H1 (cell line): ENCODE data around the gene FERMT2. TPM values are rescaled to one million over a fixed set of nuclear protein-coding genes. Genes with fewer than 3 reads are reported as not detected.
A peak's percentile ranks its signal among the peaks of the same experiment; 100 is the strongest.

Experiments
- CTCF ChIA-PET: fragments of 300-600 bp; sonication (Branson Sonifier 250); formaldehyde crosslinking; loops from one replicate; lab custom pipeline; 2021; ENCODE audit not compliant: partially characterized antibody; lab: Charles Lee
- POLR2A ChIA-PET: fragments of 300-600 bp; sonication (Branson Sonifier 250); formaldehyde crosslinking; loops from one replicate; lab custom pipeline; 2021; ENCODE audit warnings: inconsistent platforms; ENCODE audit not compliant: partially characterized antibody; lab: Charles Lee
- DNase-seq, 2 experiments: peaks; one replicate each; pipeline versions ENCODE4 v3.0.0 to v3.0.0-alpha.2; 2010 to 2022; ENCODE audit warnings: low spot score in 2 of 2, low read depth in 1 of 2, mixed read lengths in 1 of 2
- FAIRE-seq: peaks from 2 replicates; lab custom pipeline; 2011; peaks lifted over from hg19 to GRCh38; lab: Jason Lieb, UNC
- H2AFZ ChIP-seq: 2 replicates; pipeline ENCODE4 v1.8.1; 2012; ENCODE audit warnings: low read length, inconsistent platforms
- H2AK5ac ChIP-seq: 2 replicates; pipeline ENCODE4 v1.6.1; 2013; ENCODE audit warnings: low read depth, low read length
- H2BK120ac ChIP-seq: replicated peaks from 2 replicates; pipeline ENCODE3; 2013; ENCODE audit warnings: low read depth, low read length, inconsistent platforms
- H2BK12ac ChIP-seq: 2 replicates; pipeline ENCODE4 v1.6.1; 2013; ENCODE audit warnings: low read depth, low read length
- H2BK15ac ChIP-seq: 2 replicates; pipeline ENCODE4 v1.6.1; 2013; ENCODE audit warnings: low read length
- H2BK20ac ChIP-seq: 2 replicates; pipeline ENCODE4 v1.6.1; 2013; ENCODE audit warnings: low read length
- H2BK5ac ChIP-seq: 2 replicates; pipeline ENCODE4 v1.6.1; 2013; ENCODE audit warnings: low read depth, low read length
- H3K14ac ChIP-seq: 2 replicates; pipeline ENCODE4 v1.6.1; 2013; ENCODE audit warnings: inconsistent platforms; ENCODE audit not compliant: insufficient read length
- H3K18ac ChIP-seq: 2 replicates; pipeline ENCODE4 v1.6.1; 2013; ENCODE audit warnings: low read length; ENCODE audit errors: extremely low read depth
- H3K23ac ChIP-seq: 2 replicates; pipeline ENCODE4 v1.6.1; 2013; ENCODE audit warnings: inconsistent platforms; ENCODE audit not compliant: insufficient read length
- H3K23me2 ChIP-seq: 2 replicates; pipeline ENCODE4 v1.6.1; 2013; ENCODE audit warnings: low read depth, low read length
- H3K27ac ChIP-seq: 2 replicates; pipeline ENCODE4 v1.6.1; 2011; ENCODE audit warnings: low read depth, low read length, inconsistent platforms
- H3K27me3 ChIP-seq, 4 experiments: replicated peaks in 1 of 4; 1 replicate in 1 of 4; 2 replicates in 3 of 4; pipeline versions ENCODE4 v1.6.1 to v1.8.1; 2011 to 2013; ENCODE audit warnings: low read length in 3 of 4, mild to moderate bottlenecking in 3 of 4, inconsistent platforms in 2 of 4, mixed read lengths in 2 of 4, moderate library complexity in 1 of 4; ENCODE audit not compliant: control insufficient read depth in 3 of 4, insufficient read depth in 3 of 4; ENCODE audit errors: extremely low read depth in 1 of 4
- H3K36me3 ChIP-seq, 4 experiments: 2 replicates each; pipeline versions ENCODE4 v1.6.1 to v1.8.1; 2011 to 2013; ENCODE audit warnings: mild to moderate bottlenecking in 4 of 4, low read length in 3 of 4, moderate library complexity in 2 of 4, control low read depth in 1 of 4, inconsistent platforms in 1 of 4; ENCODE audit not compliant: insufficient read depth in 4 of 4, control insufficient read depth in 2 of 4
- H3K4ac ChIP-seq: replicated peaks from 2 replicates; pipeline ENCODE3; 2013; ENCODE audit warnings: low read length, low read depth, mixed read lengths, inconsistent platforms; ENCODE audit not compliant: insufficient read length
- H3K4me1 ChIP-seq, 4 experiments: replicated peaks in 1 of 4; 1 replicate in 1 of 4; 2 replicates in 3 of 4; pipeline versions ENCODE4 v1.6.1 to v1.8.1; 2011 to 2013; ENCODE audit warnings: low read length in 3 of 4, inconsistent platforms in 2 of 4, mixed read lengths in 1 of 4; ENCODE audit not compliant: insufficient read depth in 4 of 4, control insufficient read depth in 3 of 4
- H3K4me2 ChIP-seq, 2 experiments: 2 replicates each; pipeline versions ENCODE4 v1.6.1 to v1.8.1; 2011 to 2013; ENCODE audit warnings: low read depth in 2 of 2, low read length in 2 of 2, control low read depth in 1 of 2, inconsistent platforms in 1 of 2, mild to moderate bottlenecking in 1 of 2; ENCODE audit not compliant: insufficient read depth in 1 of 2
- H3K4me3 ChIP-seq, 4 experiments: fragments of 200-600, 300-600 bp in 1 of 4; sonication (generic), shearing (Covaris generic), sonication (Bioruptor Twin) in 1 of 4; 2 replicates each; pipeline versions ENCODE4 v1.5.1 to v1.8.1; 2011 to 2016; ENCODE audit warnings: low read length in 4 of 4, low read depth in 3 of 4, control low read depth in 2 of 4, inconsistent platforms in 2 of 4, mild to moderate bottlenecking in 2 of 4, mixed read lengths in 1 of 4, moderate library complexity in 1 of 4; ENCODE audit not compliant: insufficient read depth in 2 of 4; ENCODE audit errors: extremely low read depth in 1 of 4
- H3K56ac ChIP-seq: replicated peaks from 2 replicates; pipeline ENCODE3; 2013; ENCODE audit warnings: low read depth, mild to moderate bottlenecking, mixed read lengths, low read length, inconsistent platforms; ENCODE audit not compliant: insufficient read length
- H3K79me1 ChIP-seq: 2 replicates; pipeline ENCODE4 v1.6.1; 2013; ENCODE audit warnings: low read depth, low read length, control low read depth
- H3K79me2 ChIP-seq, 2 experiments: 2 replicates each; pipeline versions ENCODE4 v1.6.1 to v1.8.1; 2012 to 2013; ENCODE audit warnings: low read length in 2 of 2, mild to moderate bottlenecking in 2 of 2, inconsistent platforms in 1 of 2; ENCODE audit not compliant: insufficient read depth in 2 of 2, control insufficient read depth in 1 of 2
- H3K9ac ChIP-seq, 4 experiments: replicated peaks in 1 of 4; 1 replicate in 1 of 4; 2 replicates in 3 of 4; pipeline versions ENCODE4 v1.6.1 to v1.8.1; 2011 to 2013; ENCODE audit warnings: low read depth in 3 of 4, low read length in 3 of 4, control low read depth in 2 of 4, mild to moderate bottlenecking in 2 of 4, moderate library complexity in 2 of 4, inconsistent platforms in 1 of 4; ENCODE audit errors: extremely low read depth in 1 of 4
- H3K9me3 ChIP-seq, 2 experiments: 2 replicates each; pipeline versions ENCODE4 v1.6.1 to v1.8.1; 2012 to 2013; ENCODE audit warnings: mild to moderate bottlenecking in 2 of 2, moderate library complexity in 2 of 2, control low read depth in 1 of 2, inconsistent platforms in 1 of 2, low read depth in 1 of 2, low read length in 1 of 2, mixed read lengths in 1 of 2; ENCODE audit not compliant: insufficient read depth in 2 of 2
- H4K20me1 ChIP-seq, 2 experiments: replicated peaks in 1 of 2; 2 replicates each; pipeline versions ENCODE3 to v1.8.1; 2011 to 2013; ENCODE audit warnings: inconsistent platforms in 2 of 2, low read length in 2 of 2, mild to moderate bottlenecking in 1 of 2; ENCODE audit not compliant: insufficient read depth in 2 of 2, control insufficient read depth in 1 of 2
- H4K5ac ChIP-seq: 2 replicates; pipeline ENCODE4 v1.6.1; 2013; ENCODE audit warnings: low read length, low read depth, mixed read lengths, inconsistent platforms; ENCODE audit not compliant: insufficient read length
- H4K8ac ChIP-seq: 2 replicates; pipeline ENCODE4 v1.8.0; 2013; ENCODE audit warnings: mild to moderate bottlenecking, moderate library complexity, low read length, inconsistent platforms; ENCODE audit not compliant: insufficient read depth; ENCODE audit errors: extremely low read depth
- H4K91ac ChIP-seq: replicated peaks from 2 replicates; pipeline ENCODE3; 2013; ENCODE audit warnings: low read length, mixed read lengths, inconsistent platforms; ENCODE audit not compliant: insufficient read length
- ASH2L ChIP-seq: fragments of 200-600, 300-600 bp; sonication (generic); IDR thresholded peaks from one replicate; pipeline ENCODE4 v1.7.1; 2017; ENCODE audit warnings: low read length
- BCL11A ChIP-seq, 2 experiments: IDR thresholded peaks; one replicate each; pipeline ENCODE4 v1.6.1; 2011; ENCODE audit warnings: low read depth in 2 of 2, low read length in 2 of 2, mild to moderate bottlenecking in 2 of 2
- CBX8 ChIP-seq: fragments of 300-800, 300-1000 bp; sonication (generic); IDR thresholded peaks from 2 replicates; pipeline ENCODE4 v1.7.1; 2016; ENCODE audit warnings: low read depth, low read length, borderline replicate concordance
- CHD1 ChIP-seq: IDR thresholded peaks from 2 replicates; pipeline ENCODE4 v1.6.1; 2012; ENCODE audit warnings: low read depth, low read length, improper control_type of control experiment
- MAFK ChIP-seq: IDR thresholded peaks from 2 replicates; pipeline ENCODE4 v1.6.1; 2012; ENCODE audit warnings: low read depth, mild to moderate bottlenecking, improper control_type of control experiment, low read length
- NRF1 ChIP-seq: IDR thresholded peaks from 2 replicates; pipeline ENCODE4 v1.6.1; 2011; ENCODE audit warnings: mild to moderate bottlenecking, low read depth, low read length, improper control_type of control experiment
- RNF2 ChIP-seq: fragments of 200-900, 300-1000 bp; sonication (generic); IDR thresholded peaks from 2 replicates; pipeline ENCODE4 v1.7.1; 2016; ENCODE audit warnings: borderline replicate concordance, low read depth, mild to moderate bottlenecking, antibody characterized with exemption, low read length; ENCODE audit not compliant: poor library complexity, severe bottlenecking; ENCODE audit errors: missing control alignments
- SAP30 ChIP-seq: fragments of 300-600 bp; sonication (generic); IDR thresholded peaks from 2 replicates; pipeline ENCODE4 v1.7.1; 2012; ENCODE audit warnings: low read length, moderate library complexity, mild to moderate bottlenecking, inconsistent platforms; ENCODE audit not compliant: insufficient read depth, insufficient replicate concordance
- SIN3A ChIP-seq, 2 experiments: IDR thresholded peaks in 1 of 2; conservative IDR thresholded peaks in 1 of 2; 2 replicates each; pipeline ENCODE4 v1.6.1; 2011 to 2012; ENCODE audit warnings: low read length in 2 of 2, improper control_type of control experiment in 1 of 2, low read depth in 1 of 2, mild to moderate bottlenecking in 1 of 2
- SP1 ChIP-seq: IDR thresholded peaks from 2 replicates; pipeline ENCODE4 v1.6.1; 2011; ENCODE audit warnings: low read depth, low read length
- SUZ12 ChIP-seq: fragments of 200-600 bp; sonication (generic); IDR thresholded peaks from 2 replicates; pipeline ENCODE4 v1.6.1; 2012; ENCODE audit warnings: mild to moderate bottlenecking, inconsistent platforms, low read length, moderate library complexity, mixed read lengths
- TEAD4 ChIP-seq: IDR thresholded peaks from 2 replicates; pipeline ENCODE4 v1.6.1; 2012; ENCODE audit warnings: low read depth, low read length, inconsistent platforms, mixed read lengths
- WGBS, 2 experiments: shearing (Covaris generic) in 1 of 2; methylation state at CpG; one replicate each; pipeline versions ENCODE4 v1.1.6 to v1.1.7; 2013 to 2015; ENCODE audit warnings: low lambda C conversion rate in 2 of 2, mixed read lengths in 2 of 2, inconsistent platforms in 1 of 2, low coverage in 1 of 2, missing lambda C conversion rate in 1 of 2; ENCODE audit not compliant: insufficient replicate concordance in 2 of 2, insufficient coverage in 1 of 2, insufficient read length in 1 of 2; ENCODE audit errors: extremely low coverage in 1 of 2, missing lambda C conversion rate in 1 of 2; 5-methylcytosine and 5-hydroxymethylcytosine counted together
- polyA plus RNA-seq, 7 experiments: library from polyadenylated mRNA; depleted of rRNA in 3 of 7; stranded (reverse) in 5 of 7; unstranded in 2 of 7; fragments of >200 nt in 5 of 7; fragments of 200-250 nt in 2 of 7; gene quantifications; 1 replicate in 5 of 7; 2 replicates in 1 of 7; 4 replicates in 1 of 7; pipeline versions ENCODE4 v1.2.1 to v1.2.3, GENCODE V29; 2011 to 2013; ENCODE audit warnings: missing spikeins in 2 of 7, mixed read lengths in 2 of 7
- total RNA-seq: library from RNA; stranded (reverse); fragmentation: NEBNext Ultra II Directional; extraction: Animal tissue kit (Norgen Biotek cat#: 25700); gene quantifications from 2 replicates; pipeline ENCODE4 v1.2.1, GENCODE V29; 2021

The FERMT2 gene
- total and polyA plus RNA-seq, 2 of the 8 experiments (the other 6 are each of a cell fraction or from before 2014, with no cell fraction given), result 53.3 to 142 TPM

DNA sequence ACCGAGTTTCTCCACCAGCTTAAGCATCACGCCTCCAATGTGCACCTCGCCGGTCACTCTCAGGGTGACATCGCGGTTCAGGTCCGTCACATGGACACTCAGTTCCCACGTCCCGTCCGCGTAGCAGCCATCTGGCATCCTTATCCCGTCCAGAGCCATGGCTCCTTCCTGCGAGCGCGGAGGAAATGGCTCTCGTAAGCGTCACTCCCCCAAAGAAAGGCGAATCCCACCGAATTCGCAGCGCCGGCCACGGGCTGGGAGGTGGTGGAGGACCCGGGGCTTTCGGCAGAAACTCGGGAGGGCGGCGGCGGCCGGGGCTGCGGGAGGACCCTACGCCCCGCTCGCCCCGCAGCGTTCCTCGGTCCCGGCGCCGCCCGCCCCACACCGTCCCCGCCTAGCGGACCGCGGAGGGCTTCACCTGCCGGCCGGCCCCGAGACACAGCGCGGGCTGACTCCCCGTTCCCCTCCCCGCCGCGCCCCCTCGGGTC lies 396 bp downstream of the FERMT2 start:
- Histone ChIP-seq H4K91ac (no peak overlapping the region), H2AK5ac (peak overlapping the region; percentile 20; the same call in 1 of the 2 replicates), H2BK15ac (no peak overlapping the region), H3K4me1 (peaks cover 3 to 9% (median 5%) of the 10 kb centered on the region in 4 experiments; a peak in 5 of 7 replicates), H3K23me2 (peaks cover 7% of the 10 kb centered on the region), H4K20me1 (peaks cover 2 to 5% of the 10 kb centered on the region in 2 experiments), H2BK5ac (peak overlapping the region; percentile 84), H3K4ac (no peak overlapping the region), H2BK12ac (peak overlapping the region; percentile 98), H3K18ac (peak overlapping the region; percentile 96), H3K14ac (no peak overlapping the region), H3K27ac (peak overlapping the region; percentile 82), H3K23ac (no peak overlapping the region), H3K4me3 (peak overlapping the region; percentile 65 to 99 (median 96)), H3K79me1 (peaks cover 2% of the 10 kb centered on the region; the same call in 1 of the 2 replicates), H3K9ac (peak overlapping the region; percentile 81 to 92 (median 85)), H3K36me3 (peaks cover 0 to 21% (median 2%) of the 10 kb centered on the region in 4 experiments; a peak in 3 of 8 replicates), H3K79me2 (peaks cover 22 to 50% of the 10 kb centered on the region in 2 experiments; a peak in 3 of 4 replicates), H2BK20ac (no peak overlapping the region), H4K5ac (peak overlapping the region; percentile 65), H2BK120ac (no peak overlapping the region), H3K9me3 (no peaks in the 10 kb centered on the region), H3K56ac (peak overlapping the region; percentile 18), H3K27me3 (no peaks in the 10 kb centered on the region), H3K4me2 (peak overlapping the region; percentile 83 to 96), H4K8ac (peak overlapping the region; percentile 90; the same call in 1 of the 2 replicates), H2AFZ (peak overlapping the region; percentile 48)
- ChIA-PET POLR2A (interaction anchor here (0.6 to 2.0 kb wide), 6 partner anchors 11 to 176 kb away, joined by 3 to 7 read pairs (median 4); no protein-coding TSS in a partner anchor), CTCF (interaction anchor here (1.0 to 1.4 kb wide), 2 partner anchors 31 to 62 kb away, joined by 3 to 5 read pairs; no protein-coding TSS in a partner anchor)
- FAIRE-seq (no peak), DNase-seq (peak in 1 of 2 experiments; percentile 80)
- WGBS, 2 experiments, result 0% methylated on average over 18 of the region's 56 CpGs; no CpG with 5 or more reads in 1 of the 2 experiments
- TF ChIP-seq CHD1 (no peak), SUZ12 (no peak), SP1 (no peak), CBX8 (no peak), MAFK (no peak), SIN3A (conservative IDR thresholded peaks at IDR 0.05 in 1 of 2, IDR thresholded peaks at IDR 0.05 in 1 of 2; ENCODE audit: low read depth in 1 of 2, low read length in 2 of 2) (peak; percentile 60 to 74; a peak in 3 of 4 replicates), RNF2 (no peak), BCL11A (IDR thresholded peaks at IDR 0.05; ENCODE audit: low read depth in 2 of 2, low read length in 2 of 2) (no peak), ASH2L (peak; percentile 93), TEAD4 (no peak), SAP30 (no peak), NRF1 (no peak)
